Measurements from ENCODE around the gene SWT1.
"Not testable (repeated sequence)": the region's sequence is repeated elsewhere in the genome, so short reads cannot be mapped to it uniquely, and the experiment has no call there.

The SWT1 gene

DNA sequence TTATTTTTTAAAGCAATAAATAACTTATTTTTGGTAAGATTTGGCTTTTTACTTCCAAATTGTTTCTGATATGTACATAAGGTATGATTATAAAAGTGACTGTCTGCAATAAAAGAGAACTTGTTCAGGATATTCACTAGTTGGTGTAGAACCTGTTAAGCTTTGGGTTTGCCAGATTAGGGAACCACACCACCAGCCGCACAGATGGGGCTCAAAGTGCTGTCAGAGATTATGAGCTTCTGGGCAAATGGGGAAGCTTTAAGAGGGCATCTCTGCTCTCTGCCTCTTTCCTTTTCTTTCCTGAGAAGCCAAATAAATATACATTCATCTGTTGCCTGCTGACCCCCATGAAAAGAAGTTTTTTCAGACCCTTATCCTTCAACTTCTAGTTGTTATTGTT, 134.7 kb downstream of the SWT1 start:
- DNase-seq = no peak

DNA sequence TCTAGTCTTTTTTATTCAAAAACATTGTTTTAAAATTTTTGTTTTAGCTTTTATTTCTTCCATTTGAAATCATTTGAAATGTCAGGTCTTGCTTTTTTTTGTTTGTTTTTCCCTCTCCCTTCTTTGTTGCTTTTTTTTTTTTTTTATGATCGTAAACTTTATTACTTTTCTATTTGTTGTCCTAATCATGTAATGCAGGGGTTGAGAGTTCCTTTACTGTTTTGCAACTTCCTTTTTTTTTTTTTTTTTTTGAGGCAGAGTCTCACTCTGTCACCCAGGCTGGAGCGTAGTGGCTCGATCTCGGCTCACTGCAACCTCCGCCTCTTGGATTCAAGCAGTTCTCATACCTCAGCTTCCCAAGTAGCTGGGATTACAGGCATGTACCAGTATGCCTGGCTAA, 135.3 kb downstream of the SWT1 start:
- DNase-seq = no peak

DNA sequence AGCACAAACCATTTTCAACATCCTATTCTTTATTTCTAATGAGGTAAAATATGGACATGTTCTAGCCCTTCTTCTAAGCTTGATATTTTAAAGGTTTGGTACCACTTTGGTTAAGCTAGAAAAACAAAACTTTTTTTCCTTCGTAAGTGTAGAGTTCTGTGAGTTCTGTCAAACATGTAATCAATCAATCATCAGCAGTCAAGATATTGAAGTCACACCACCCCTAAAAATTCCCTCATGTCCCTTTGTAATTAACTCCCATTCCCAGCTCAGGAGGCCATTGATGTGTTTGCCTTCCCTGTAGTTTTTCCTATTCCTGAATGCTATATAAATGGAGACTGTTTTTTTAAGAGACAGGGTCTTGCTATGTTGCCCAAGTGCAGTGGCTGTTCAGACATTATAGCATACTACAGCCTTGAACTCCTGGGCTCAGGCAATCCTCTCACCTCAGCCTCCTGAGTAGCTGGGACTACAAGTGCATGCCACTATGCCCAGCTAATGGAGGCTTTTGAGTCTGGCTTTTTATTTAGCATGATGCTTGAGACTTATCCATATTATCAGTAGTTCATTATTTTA, 137.1 kb downstream of the SWT1 start:
- DNase-seq = no peak

DNA sequence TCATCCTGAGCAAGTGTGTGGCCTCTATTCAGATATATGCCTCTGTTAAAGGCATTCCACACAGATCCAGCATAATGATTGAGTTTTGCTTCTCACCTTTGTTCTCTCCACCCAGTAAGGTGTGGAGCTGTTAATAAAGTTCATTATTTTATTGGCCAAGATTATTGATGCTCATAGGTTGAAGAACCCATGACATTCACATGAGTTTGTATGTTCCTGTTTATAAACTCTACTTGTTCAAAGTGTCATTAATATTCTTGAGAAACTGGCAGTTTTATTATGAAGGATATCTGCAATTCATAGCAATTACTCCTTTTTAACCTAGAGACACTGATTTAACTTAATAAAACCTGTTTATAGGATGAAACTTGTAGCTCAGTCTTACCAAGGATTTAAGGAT, 138.1 kb downstream of the SWT1 start:
- no peak for DNase-seq

DNA sequence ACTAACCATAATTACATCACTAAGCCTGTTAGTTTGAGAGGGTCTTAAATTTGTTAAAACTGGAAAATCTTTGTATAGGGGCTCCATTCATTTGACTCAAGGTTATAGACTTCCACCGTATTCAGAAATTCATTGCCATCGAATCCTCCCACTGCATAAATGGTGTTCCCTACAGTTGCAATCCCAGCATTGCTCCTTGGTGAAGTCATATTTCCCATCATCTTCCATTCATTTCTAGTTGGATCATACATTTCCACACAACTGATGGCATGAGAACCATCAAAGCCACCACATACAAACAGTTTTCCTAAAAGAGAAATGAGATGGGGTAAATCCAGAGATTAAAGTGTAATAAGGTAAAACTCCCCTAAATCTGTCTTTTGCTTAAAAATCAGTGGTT, 141.0 kb downstream of the SWT1 start:
- DNase-seq = no peak

DNA sequence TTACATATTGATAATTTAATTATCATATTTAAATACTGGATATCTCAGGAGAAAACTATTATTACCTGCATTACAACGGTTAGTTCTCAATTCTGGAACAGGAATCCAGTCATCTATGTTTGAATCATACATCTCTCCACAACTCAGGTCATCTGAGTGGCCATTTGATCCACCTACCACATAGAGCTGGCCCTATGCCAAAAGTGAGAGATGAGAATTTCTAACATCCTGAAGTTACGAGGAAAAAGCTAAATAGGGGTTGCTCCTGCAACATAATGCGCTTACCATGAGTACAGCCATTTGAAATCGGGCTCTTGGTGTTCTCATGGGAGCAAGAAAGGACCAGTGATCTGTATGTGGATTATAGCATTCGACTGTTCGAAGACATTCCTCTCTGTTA, 143.2 kb downstream of the SWT1 start:
- DNase-seq = no peak

DNA sequence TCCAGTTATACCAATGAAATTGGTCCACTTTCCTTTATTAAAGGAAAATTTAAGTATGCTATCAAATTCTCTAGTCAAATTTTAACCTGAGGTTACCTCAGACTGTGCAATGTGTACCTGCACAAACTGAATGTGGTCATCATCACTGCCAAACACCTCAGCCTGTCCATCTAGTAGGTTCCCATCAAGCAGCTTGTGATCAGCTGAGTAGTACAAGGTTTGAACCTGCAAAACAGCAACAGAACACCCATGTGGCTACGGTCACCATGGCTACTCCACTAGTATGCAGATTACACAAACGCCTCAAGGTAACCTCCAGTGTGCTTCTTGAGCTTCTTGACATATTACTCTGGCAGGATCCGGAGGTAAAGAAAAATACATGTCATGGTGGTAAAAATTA, 148.5 kb downstream of the SWT1 start:
- no peak for DNase-seq

DNA sequence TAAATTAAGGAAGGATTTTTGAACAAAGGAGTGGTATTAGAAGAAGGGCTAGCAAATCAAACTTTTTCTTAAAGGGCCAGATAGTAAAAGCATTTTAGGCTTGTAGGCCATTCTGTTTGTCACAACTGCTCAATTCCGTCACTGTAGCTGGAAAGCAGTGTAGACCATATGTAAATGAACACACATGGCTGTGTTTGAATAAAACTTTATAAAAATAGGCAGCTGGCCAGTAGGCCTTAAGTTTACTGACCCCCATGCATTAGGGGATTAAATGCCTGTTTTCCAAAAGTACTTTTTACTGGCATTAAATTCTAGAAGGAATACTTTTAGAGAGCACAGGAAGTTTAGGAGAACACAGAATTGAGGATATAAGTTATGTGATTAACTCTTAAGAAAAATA, 151.2 kb downstream of the SWT1 start:
- no peak for DNase-seq

DNA sequence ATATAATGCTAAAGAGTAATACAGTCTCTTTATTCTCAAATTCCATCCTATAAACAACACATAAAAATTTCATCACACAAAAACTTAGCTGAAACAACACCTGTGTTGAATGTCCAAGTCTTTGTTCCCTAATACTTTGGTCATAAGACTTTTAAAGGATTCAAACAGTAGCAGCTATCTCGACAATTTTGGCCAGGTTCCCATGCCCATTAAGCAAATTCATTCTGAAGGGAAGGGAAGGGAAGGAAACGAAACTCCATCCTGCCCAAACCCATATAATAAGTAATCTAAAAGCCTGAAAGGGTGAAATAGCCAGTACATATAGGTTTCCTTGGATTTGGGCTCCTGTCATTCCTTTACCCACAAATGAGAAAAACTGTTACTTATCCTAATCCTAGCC, 152.6 kb downstream of the SWT1 start:
- DNase-seq = no peak

DNA sequence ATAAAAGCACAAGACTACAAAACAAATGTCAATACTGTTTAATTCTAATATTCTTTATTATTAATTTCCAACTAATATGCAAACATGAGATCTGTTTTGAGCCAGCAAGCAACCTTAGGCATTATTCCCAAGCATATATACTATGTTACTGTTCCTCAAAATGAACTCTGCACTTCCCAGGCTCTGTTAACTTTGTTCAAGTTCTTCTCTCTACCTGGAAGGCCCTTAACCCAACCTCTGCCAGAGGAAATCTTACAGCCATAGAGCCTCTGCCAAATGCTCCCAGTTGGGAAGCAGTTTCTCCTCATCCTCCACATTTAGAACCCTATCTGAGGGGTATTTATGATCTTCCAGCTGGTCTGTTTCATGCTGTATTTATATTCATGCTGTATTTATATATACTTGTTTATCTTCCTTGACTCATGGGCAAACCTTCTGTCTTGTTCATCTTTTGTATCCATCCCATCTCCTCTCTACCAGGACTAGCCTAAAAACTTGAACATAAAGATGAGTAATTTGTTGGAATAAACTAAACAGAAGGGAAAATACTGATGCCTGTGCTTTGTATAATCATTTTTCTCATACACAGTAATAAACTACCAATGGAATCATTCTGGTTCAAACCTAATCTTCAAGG, 154.7 kb downstream of the SWT1 start:
- DNase-seq = no peak

DNA sequence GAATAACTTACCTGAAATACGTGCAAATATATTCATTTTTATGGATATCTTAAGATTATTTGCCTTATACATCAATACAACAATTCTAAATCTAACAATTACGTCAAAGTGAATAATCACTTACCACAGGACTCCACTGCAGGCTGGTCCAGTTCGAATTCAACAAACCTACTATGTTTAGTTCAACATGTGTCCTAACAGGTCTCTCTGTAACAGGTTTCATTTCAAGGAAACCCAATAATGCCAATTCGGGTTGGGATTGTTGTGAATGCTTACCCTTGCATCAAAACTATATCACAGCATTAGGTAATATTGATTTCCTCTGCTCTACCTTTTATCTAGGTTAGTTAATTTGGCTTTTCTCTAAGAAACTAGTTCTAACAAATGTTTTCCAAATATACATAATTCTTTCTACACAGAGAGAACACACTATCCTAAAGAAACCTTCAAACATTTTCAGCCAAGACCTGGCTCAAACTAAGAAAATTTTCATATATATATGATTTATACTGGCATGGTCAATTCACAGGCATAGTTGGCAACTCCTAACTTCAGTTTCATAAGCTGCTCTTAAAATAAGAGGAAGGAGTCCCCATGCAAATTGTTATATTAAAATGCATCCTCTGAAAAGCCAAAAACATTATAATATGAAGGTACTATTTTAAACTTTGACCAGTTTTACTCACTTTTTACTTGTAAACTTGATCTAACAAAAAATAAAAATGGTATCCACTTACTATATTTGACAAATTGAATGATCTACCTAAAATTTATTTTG, 155.6 kb downstream of the SWT1 start:
- DNase-seq = no peak

DNA sequence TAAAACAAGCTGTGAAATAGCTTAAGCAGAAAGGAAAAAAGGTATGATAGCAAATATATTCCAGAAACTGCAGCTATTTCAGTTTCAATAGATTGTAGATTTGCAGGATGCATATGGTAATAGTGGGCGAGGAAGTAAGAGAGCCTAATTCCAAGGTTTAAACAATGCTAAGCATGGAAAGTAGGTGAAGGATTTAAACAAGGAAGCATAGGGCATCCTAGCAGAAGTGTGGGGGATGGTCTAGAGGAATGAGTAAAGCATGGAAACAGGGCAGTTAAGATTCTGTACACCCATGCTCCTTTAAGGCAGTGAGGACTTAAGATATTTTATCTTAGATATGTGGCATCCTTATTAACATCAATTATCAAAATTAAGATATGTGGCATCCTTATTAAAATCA, 157.4 kb downstream of the SWT1 start:
- DNase-seq = no peak

DNA sequence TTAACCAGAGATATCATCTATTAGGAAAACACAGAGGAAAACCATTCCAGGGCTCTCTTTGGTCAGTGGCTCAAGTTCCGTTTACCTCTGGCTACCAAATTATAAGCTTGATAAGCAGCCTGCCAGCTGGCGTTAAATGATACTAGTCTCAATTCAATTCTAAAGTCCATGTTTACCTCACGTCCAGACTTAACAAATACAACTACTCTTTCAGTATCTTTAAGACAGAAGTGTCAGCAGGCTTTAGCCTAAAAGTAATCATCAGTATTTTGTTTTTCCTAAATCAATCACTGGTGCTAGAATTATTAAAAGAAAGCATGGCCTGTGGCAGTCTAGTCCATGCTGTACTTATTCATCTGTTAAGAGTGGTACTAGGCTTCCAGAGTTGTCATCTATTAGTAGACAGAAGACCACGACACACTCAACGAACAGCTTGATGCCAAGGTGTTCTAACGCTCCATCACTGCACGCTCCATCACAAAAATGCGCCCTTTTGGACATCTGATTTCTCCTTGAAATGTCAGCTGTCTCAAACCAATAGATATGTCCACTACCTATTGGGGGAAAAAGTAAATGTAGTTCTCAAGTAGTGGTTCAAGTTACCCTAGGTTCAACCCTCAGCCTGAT, 158.6 kb downstream of the SWT1 start:
- DNase-seq = peak; percentile 32

DNA sequence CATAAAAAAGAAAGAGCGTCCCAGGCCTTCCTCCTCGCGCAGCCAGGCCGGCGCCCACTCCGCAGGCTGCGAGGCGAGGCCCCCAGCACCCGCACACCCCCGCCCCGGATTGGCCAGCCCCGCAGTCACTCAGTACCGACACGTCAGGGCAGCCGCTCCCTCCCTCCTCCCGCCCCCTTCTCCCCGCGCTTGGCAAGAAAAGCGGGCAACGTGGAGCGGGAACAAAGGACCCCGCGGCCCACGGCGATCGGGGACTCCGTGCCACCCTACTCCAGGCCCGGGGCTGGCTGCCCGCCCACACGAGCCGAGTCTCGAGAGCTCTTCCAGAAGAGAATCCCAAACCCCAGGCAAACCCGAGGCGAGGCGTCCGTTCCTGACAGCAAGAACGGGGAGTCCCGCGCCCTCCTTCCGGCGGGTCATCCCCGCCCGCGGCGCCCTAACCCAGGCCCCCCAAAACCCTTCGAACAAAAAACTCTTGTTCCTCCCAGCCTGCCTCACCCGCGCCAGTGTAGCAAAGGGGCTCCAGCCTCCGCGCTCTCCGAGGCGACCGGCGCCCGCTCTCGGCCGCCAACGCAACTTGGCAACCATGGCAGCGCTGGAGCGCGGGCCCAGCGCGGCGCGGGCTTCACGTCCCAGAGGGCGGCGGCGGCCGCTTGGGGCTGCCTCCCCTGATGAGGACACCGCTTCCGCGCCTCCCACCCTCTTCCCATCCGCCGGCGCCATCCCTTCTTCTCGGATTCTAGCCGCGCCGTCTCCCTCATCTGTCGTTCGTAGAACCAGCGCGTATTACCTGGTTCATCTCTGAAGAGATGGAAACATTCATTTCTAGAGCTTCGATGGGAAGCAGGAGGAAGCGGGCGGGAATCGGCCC, 159.4 kb downstream of the SWT1 start:
- peak; percentile 91 for DNase-seq

DNA sequence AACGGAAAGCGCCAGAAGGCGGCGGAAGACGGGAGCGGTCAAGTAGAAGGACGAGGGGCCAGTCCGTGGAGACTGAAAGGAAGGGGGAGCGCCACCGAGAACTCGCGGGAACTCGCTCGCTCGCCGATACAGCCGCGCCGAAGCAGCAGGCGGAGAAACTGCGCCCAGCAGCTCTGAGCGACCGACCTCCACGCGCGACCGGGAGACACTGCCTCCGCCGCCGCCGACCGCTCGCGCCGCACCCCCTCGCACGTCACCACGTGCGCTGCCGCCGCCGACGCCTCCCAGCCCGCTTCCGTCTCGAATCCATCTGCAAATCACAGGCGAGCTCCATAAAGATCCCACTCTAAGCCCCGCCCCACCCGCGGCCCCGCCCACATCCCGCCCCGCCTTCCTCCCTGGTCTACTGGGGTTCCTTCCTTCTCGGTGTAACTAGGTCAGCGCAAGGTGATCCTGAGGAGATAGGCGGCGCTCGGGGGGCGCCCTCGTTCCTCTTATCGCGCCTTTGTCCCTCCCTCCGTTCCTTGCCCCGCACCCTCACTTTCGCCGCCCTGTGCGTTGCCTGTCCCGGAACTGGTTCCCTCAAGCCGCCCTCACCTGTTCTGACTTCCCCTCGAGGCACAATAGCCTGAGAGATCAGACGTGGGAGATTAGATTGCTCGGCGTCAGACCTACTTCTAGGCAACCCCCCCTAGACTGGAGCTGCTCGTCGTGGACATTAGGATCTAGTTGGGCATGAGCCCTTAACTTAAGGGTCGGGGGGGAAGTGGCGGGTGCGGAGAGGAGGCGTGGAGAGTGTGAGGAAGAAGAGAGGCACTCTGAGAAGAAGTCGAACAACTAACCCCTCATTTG, 160.3 kb downstream of the SWT1 start, which contains the start of gene IVNS1ABP:
Gene IVNS1ABP, minus strand, starts transcription at position 210 of the 852 bp plus-strand sequence. CDS start 7,750 bp downstream, outside the sequence.
- DNase-seq = peak; percentile 97

DNA sequence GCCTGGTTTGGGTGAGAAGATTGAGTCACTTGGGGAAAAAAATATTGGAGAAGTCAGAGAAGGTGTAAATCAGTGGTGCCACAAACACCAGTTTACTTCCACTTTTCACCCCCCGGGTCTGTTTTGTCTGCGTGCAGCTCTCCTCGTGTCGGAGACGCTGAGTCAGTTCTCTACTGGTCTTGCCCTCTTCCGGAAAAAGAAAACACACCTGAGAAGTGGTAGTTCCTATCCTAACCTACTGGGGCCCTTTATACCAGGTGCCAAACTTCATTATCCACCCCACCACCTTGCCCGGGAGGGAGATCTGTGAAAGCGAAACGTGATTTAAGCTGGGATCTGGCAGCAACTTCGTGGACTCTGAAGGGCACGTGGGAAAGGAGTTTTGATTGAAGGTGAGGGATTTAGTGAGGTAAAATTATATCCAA, 160.9 kb downstream of the SWT1 start:
- peak; percentile 86 for DNase-seq

DNA sequence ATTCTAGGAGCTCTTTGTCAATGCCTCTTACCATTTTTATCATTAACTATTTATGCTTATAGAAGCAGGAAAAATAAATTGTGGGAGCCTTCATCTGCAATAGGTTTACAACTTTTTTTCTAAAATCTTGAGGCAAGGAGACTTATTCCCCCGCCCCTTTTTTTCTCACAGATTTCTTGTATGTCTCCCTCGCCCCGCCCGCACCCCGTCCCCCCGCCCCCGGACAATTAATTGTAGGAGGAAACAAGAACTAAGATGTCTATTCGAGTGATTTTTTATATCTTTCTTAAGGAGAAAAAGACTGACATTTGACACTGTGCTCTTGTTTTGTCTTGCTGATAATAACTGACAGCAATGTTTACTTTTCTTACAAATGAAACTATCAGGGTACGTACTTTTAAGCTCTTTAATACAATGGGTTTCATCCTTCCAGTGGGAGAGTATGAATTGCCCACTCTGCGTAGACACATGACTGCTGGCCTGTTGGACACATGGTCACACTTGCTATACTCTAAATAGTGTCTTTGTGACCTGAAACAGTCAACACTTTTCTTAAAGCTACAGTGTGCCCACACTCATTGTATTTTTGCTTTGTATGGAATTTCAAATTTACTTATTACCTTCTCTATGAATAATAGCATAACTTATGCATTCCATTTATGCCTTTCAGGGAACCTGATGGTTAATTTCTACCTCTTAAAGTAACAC, 161.6 kb downstream of the SWT1 start:
- no peak for DNase-seq

DNA sequence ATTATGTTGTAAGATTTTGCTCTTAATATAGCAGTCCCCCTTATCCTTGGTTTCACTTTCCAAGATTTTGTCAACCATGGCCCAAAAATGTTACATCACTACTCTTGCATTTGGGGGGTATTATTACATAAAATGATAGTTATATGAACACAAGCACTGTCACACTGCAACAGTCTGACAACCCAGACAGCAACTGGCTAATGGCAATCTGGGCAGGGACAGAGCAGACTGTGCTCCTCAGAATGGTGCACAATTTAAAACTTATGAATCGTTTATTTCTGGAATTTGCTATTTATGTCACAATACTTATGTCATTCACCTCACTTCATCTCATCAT, 162.1 kb downstream of the SWT1 start:
- no peak for DNase-seq

DNA sequence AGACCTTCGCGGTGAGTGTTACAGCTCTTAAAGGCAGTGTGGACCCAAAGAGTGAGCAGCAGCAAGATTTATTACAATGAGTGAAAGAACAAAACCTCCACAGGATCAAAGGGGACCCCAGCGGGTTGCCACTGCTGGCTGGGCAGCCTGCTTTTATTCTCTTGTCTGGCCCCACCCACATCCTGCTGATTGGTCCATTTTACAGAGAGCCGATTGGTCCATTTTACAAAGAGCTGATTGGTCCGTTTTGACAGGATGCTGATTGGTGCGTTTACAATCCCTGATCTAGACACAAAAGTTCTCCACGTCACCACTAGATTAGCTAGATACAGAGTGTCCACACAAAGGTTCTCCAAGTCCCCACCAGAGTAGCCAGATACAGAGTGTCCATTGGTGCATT, 164.1 kb downstream of the SWT1 start:
- not testable (repeated sequence) for DNase-seq

DNA sequence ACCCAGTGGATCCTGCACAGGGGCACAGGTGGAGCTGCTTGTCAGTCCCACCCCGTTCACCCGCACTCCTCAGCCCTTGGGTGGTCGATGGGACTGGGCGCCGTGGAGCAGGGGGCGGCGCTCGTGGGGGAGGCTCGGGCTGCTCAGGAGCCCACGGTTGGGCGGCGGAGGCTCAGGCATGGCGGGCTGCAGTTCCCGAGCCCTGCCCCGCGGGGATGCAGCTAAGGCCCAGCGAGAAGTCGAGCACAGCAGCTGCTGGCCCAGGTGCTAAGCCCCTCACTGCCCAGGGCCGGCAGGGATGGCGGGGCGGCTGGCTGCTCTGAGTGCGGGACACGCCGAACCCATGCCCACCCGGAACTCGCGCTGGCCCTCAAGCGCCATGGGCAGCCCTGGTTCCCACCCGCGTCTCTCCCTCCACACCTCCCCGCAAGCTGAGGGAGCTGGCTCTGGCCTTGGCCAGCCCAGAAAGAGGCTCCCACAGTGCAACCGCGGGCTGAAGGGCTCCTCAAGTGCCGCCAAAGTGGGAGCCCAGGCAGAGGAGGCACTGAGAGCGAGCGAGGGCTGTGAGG, 164.8 kb downstream of the SWT1 start:
- not testable (repeated sequence) for DNase-seq

DNA sequence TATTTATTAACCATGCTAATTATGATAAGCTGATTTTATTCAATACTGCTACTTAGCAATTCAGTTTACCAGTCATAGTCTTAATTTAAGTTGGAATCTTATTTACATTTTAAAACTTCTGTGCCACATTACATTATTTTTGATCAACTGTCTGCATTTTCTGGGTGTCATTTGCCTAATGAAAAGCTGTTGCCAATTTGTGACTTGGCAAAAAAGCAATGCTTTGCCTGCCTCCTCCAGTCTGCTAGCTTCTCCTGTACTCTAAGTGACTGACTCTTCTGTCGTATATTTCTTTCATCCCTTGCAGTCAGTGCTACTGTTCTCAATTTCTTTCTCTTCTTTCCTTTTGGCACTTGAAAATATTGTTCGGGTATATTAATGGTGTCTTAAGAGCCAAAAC, 165.7 kb downstream of the SWT1 start:
- no peak for DNase-seq
